SU-DHL-6 (cell line): ENCODE data around the gene CTXND1.

Experiments
- H2AFZ ChIP-seq: fragments of 200-600 bp; sonication (generic); 2 replicates; pipeline ENCODE4 v1.6.1; 2014; ENCODE audit warnings: low read depth, mild to moderate bottlenecking, moderate library complexity, mixed read lengths, antibody characterized with exemption, low read length; ENCODE audit not compliant: severe bottlenecking
- H3F3A ChIP-seq: fragments of 200-600 bp; shearing (Covaris generic); 2 replicates; pipeline ENCODE4 v1.6.0; 2016; ENCODE audit warnings: antibody characterized with exemption, mild to moderate bottlenecking; ENCODE audit not compliant: insufficient read depth
- H3K27ac ChIP-seq: fragments of 200-600 bp; sonication (generic); 2 replicates; pipeline ENCODE4 v1.5.1; 2016; ENCODE audit warnings: low read depth, mild to moderate bottlenecking, low read length, moderate library complexity, mixed read lengths
- H3K27me3 ChIP-seq: fragments of 200-600 bp; sonication (generic), shearing (Covaris generic); 2 replicates; pipeline ENCODE4 v1.6.0; 2014; ENCODE audit warnings: mild to moderate bottlenecking, low read length
- H3K36me3 ChIP-seq: fragments of 200-600 bp; sonication (generic); 2 replicates; pipeline ENCODE4 v1.6.1; 2014; ENCODE audit warnings: mild to moderate bottlenecking, low read length, mixed read lengths
- H3K4me2 ChIP-seq: fragments of 300-600, 200-600 bp; shearing (Covaris generic), sonication (generic); 2 replicates; pipeline ENCODE4 v1.6.0; 2014; ENCODE audit warnings: low read length, low read depth, mild to moderate bottlenecking; ENCODE audit not compliant: poor library complexity, severe bottlenecking
- H3K4me3 ChIP-seq: fragments of 200-600 bp; sonication (generic); 2 replicates; pipeline ENCODE4 v1.5.1; 2014; ENCODE audit warnings: antibody characterized with exemption, low read length, mild to moderate bottlenecking, mixed read lengths; ENCODE audit not compliant: insufficient read depth, poor library complexity, severe bottlenecking
- H3K79me2 ChIP-seq: fragments of 200-600 bp; sonication (generic); 2 replicates; pipeline ENCODE4 v1.6.1; 2014; ENCODE audit warnings: mild to moderate bottlenecking, low read length, moderate library complexity; ENCODE audit not compliant: insufficient read depth
- H3K9ac ChIP-seq: fragments of 200-600 bp; sonication (generic); 2 replicates; pipeline ENCODE4 v1.7.0; 2014; ENCODE audit warnings: mild to moderate bottlenecking, low read length
- H3K9me2 ChIP-seq: fragments of 200-600 bp; sonication (generic); replicated peaks from 2 replicates; pipeline ENCODE4 v1.6.1; 2014; ENCODE audit warnings: low read length; ENCODE audit not compliant: insufficient read depth
- H3K9me3 ChIP-seq: fragments of 200-600 bp; sonication (generic); 2 replicates; pipeline ENCODE4 v1.6.1; 2014; ENCODE audit warnings: low read length, mixed read lengths; ENCODE audit not compliant: insufficient read depth
- H4K20me1 ChIP-seq: fragments of 200-600 bp; sonication (generic); 2 replicates; pipeline ENCODE4 v1.6.1; 2014; ENCODE audit warnings: low read depth, mild to moderate bottlenecking, antibody characterized with exemption, low read length, moderate library complexity, mixed read lengths
- EZH2phosphoT487 ChIP-seq: fragments of 200-600 bp; sonication (generic), shearing (Covaris generic); conservative IDR thresholded peaks from 2 replicates; pipeline ENCODE4 v1.6.1; 2018; ENCODE audit warnings: mild to moderate bottlenecking, antibody characterized with exemption, low read length, moderate library complexity, mixed read lengths
- TF ChIP-seq, protein P1 (sequence below): fragments of 200-600 bp; sonication (generic); IDR thresholded peaks from one replicate; pipeline ENCODE4 v1.5.1; 2017; ENCODE audit warnings: antibody characterized with exemption, mild to moderate bottlenecking, low read length, moderate library complexity; ENCODE audit not compliant: insufficient read depth, poor library complexity, severe bottlenecking

The CTXND1 gene

DNA sequence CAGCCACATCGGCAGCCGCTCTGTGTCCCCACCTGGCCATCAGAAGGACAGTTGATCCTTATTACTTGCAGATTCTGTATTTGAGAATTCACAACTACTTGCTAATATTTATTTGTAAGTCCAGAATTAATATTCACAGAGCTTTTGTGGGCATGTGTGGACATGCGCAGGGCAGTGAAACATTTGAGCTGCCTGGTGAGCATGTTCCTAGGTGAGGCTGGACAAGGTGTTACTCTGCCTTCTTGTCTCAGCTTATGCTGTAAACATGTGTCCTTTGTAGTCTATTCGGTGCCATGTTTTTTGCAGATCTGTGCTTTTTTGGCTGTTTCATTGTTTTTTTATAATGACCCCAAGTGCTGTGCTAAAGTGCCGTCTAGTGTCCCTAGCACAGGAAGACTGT is 83.6 kb downstream of the CTXND1 start:
- no peaks in the 10 kb centered on the region for H4K20me1 ChIP-seq
- H3K9ac ChIP-seq, result no peak overlapping the region
- no peaks in the 10 kb centered on the region for H3K9me3 ChIP-seq
- TF ChIP-seq EZH2phosphoT487, result no peak
- TF ChIP-seq, protein P1, sequence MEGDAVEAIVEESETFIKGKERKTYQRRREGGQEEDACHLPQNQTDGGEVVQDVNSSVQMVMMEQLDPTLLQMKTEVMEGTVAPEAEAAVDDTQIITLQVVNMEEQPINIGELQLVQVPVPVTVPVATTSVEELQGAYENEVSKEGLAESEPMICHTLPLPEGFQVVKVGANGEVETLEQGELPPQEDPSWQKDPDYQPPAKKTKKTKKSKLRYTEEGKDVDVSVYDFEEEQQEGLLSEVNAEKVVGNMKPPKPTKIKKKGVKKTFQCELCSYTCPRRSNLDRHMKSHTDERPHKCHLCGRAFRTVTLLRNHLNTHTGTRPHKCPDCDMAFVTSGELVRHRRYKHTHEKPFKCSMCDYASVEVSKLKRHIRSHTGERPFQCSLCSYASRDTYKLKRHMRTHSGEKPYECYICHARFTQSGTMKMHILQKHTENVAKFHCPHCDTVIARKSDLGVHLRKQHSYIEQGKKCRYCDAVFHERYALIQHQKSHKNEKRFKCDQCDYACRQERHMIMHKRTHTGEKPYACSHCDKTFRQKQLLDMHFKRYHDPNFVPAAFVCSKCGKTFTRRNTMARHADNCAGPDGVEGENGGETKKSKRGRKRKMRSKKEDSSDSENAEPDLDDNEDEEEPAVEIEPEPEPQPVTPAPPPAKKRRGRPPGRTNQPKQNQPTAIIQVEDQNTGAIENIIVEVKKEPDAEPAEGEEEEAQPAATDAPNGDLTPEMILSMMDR, result no peak
- no peak overlapping the region for H3K4me3 ChIP-seq
- no peak overlapping the region for H3K4me2 ChIP-seq
- no peaks in the 10 kb centered on the region for H3K9me2 ChIP-seq
- H2AFZ ChIP-seq, result no peak overlapping the region
- no peaks in the 10 kb centered on the region for H3F3A ChIP-seq
- H3K27ac ChIP-seq, result no peak overlapping the region
- H3K36me3 ChIP-seq, result no peaks in the 10 kb centered on the region
- H3K79me2 ChIP-seq, result no peaks in the 10 kb centered on the region
- H3K27me3 ChIP-seq, result no peaks in the 10 kb centered on the region

DNA sequence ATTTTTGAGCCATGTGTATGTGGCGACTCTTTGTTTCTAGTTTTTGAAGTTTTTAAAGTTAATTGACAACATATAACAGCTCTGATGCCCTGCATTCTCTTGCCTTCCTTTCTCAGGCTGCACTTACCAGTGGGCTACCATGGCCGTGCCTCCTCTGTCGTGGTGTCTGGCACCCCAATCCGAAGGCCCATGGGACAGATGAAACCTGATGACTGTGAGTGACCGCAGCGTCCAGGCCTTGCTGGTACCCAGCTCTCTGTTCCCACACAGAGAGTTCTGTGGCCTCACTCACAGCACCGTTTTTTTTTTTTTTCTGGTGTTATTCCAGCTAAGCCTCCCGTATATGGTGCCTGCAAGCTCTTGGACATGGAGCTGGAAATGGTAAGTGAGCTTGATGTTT is 84.1 kb downstream of the CTXND1 start:
- Histone ChIP-seq H3K9me2 (no peaks in the 10 kb centered on the region), H3K79me2 (no peaks in the 10 kb centered on the region), H3K9me3 (no peaks in the 10 kb centered on the region), H3K4me3 (no peak overlapping the region), H3K27ac (no peak overlapping the region), H3K27me3 (no peaks in the 10 kb centered on the region), H3K9ac (no peak overlapping the region), H4K20me1 (no peaks in the 10 kb centered on the region), H3K4me2 (no peak overlapping the region), H2AFZ (no peak overlapping the region), H3K36me3 (no peaks in the 10 kb centered on the region), H3F3A (no peaks in the 10 kb centered on the region)
- TF ChIP-seq EZH2phosphoT487, result no peak
- TF ChIP-seq, protein P1, result no peak

DNA sequence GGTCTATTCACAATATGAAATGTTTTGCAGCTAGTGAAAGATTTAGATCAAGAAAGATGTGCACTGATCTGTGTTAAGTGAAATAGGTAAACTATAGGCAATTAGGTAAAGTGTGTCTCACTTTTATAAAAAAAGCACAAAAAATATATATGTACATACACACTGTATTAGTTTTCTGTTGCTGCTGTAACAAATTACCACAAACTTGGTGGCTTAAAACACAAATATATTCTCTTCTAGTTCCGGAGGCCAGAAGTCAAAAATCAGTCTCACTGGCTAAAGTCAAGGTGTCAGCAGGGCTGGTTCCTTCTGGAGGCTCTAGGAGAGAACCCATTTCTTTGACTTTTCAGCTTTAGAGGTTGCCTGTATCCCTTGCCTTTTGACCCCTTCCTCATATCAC is 88.1 kb downstream of the CTXND1 start:
- Histone ChIP-seq H3K9me3 (no peaks in the 10 kb centered on the region), H2AFZ (no peak overlapping the region), H3K9ac (no peak overlapping the region), H3K27me3 (no peaks in the 10 kb centered on the region), H3K36me3 (no peaks in the 10 kb centered on the region), H3K9me2 (no peaks in the 10 kb centered on the region), H3F3A (no peaks in the 10 kb centered on the region), H3K79me2 (no peaks in the 10 kb centered on the region), H3K27ac (no peak overlapping the region), H3K4me3 (no peak overlapping the region), H3K4me2 (no peak overlapping the region), H4K20me1 (no peaks in the 10 kb centered on the region)
- TF ChIP-seq EZH2phosphoT487, result no peak
- TF ChIP-seq, protein P1, result no peak
